MG63 (cell line): ENCODE results near the gene FNDC3B. TPM values are rescaled to one million over a fixed set of nuclear protein-coding genes. Genes with fewer than 3 reads are reported as not detected.

ENCODE experiments used
- DNase-seq: peaks from one replicate; pipeline ENCODE4 v3.0.0-alpha.2; 2020
- H3K27me3 ChIP-seq: fragments of 250-450 bp; sonication (Bioruptor Pico); 2 replicates; pipeline ENCODE4 v1.5.1; 2020; ENCODE audit warnings: mild to moderate bottlenecking, moderate library complexity
- H3K36me3 ChIP-seq: fragments of 250-450 bp; sonication (Bioruptor Pico); 2 replicates; pipeline ENCODE4 v1.5.1; 2020; ENCODE audit warnings: mild to moderate bottlenecking, moderate library complexity
- H3K4me3 ChIP-seq: fragments of 250-450 bp; sonication (Bioruptor Pico); 2 replicates; pipeline ENCODE4 v1.5.1; 2020; ENCODE audit warnings: mild to moderate bottlenecking, moderate library complexity
- H3K9me3 ChIP-seq: fragments of 250-450 bp; sonication (Bioruptor Pico); 2 replicates; pipeline ENCODE4 v1.5.1; 2020; ENCODE audit warnings: mild to moderate bottlenecking, moderate library complexity
- total RNA-seq: library from RNA; depleted of rRNA; stranded (reverse); fragments of >200 nt; shearing (Covaris generic); gene quantifications from 2 replicates; pipeline ENCODE4 v1.2.3, GENCODE V29; 2014; ENCODE audit warnings: low replicate concordance

Gene FNDC3B
- total RNA-seq, 1 experiment from 2014 or later: 53.7 TPM

GRCh38 chr3:172062761-172063160 is 23.4 kb downstream of the FNDC3B start:
- Histone ChIP-seq H3K36me3 (peaks cover 71% of the 10 kb centered on the region), H3K9me3 (no peaks in the 10 kb centered on the region), H3K4me3 (no peak overlapping the region), H3K27me3 (no peaks in the 10 kb centered on the region)
- no peak for DNase-seq

- no peaks in the 10 kb centered on the region for H3K9me3 ChIP-seq
- H3K27me3 ChIP-seq: no peaks in the 10 kb centered on the region
- peaks cover 65% of the 10 kb centered on the region for H3K36me3 ChIP-seq
- no peak overlapping the region for H3K4me3 ChIP-seq
- no peak for DNase-seq
Measured at GRCh38 chr3:172063456-172064432, 24.4 kb downstream of the FNDC3B start.

- no peaks in the 10 kb centered on the region for H3K27me3 ChIP-seq
- H3K9me3 ChIP-seq: no peaks in the 10 kb centered on the region
- peaks cover 71% of the 10 kb centered on the region for H3K36me3 ChIP-seq
- no peak overlapping the region for H3K4me3 ChIP-seq
- DNase-seq: peak; percentile 59
Measured at GRCh38 chr3:172065527-172065926, 26.1 kb downstream of the FNDC3B start.

- Histone ChIP-seq H3K27me3 (no peaks in the 10 kb centered on the region), H3K36me3 (peaks cover 68% of the 10 kb centered on the region), H3K4me3 (no peak overlapping the region), H3K9me3 (no peaks in the 10 kb centered on the region)
- no peak for DNase-seq
Measured at GRCh38 chr3:172065967-172066762, 26.8 kb downstream of the FNDC3B start.

- no peaks in the 10 kb centered on the region for H3K9me3 ChIP-seq
- DNase-seq: no peak
- H3K4me3 ChIP-seq: no peak overlapping the region
- peaks cover 68% of the 10 kb centered on the region for H3K36me3 ChIP-seq
- H3K27me3 ChIP-seq: no peaks in the 10 kb centered on the region
Measured at GRCh38 chr3:172066880-172067796, 27.8 kb downstream of the FNDC3B start.

- Histone ChIP-seq H3K27me3 (no peaks in the 10 kb centered on the region), H3K36me3 (peaks cover 69% of the 10 kb centered on the region), H3K4me3 (no peak overlapping the region), H3K9me3 (no peaks in the 10 kb centered on the region)
- DNase-seq: no peak
Measured at GRCh38 chr3:172067837-172068440, 28.6 kb downstream of the FNDC3B start.

- no peak for DNase-seq
- no peaks in the 10 kb centered on the region for H3K27me3 ChIP-seq
- peaks cover 67% of the 10 kb centered on the region for H3K36me3 ChIP-seq
Measured at GRCh38 chr3:172068977-172069376, 29.6 kb downstream of the FNDC3B start.

GRCh38 chr3:172069478-172069877 is 30.1 kb downstream of the FNDC3B start:
- no peak for DNase-seq
- H3K27me3 ChIP-seq: no peaks in the 10 kb centered on the region
- H3K9me3 ChIP-seq: no peaks in the 10 kb centered on the region
- peaks cover 67% of the 10 kb centered on the region for H3K36me3 ChIP-seq
- H3K4me3 ChIP-seq: no peak overlapping the region

More at GRCh38 chr3:172068977-172069376, 29.6 kb downstream of the FNDC3B start:
- Histone ChIP-seq H3K9me3 (no peaks in the 10 kb centered on the region), H3K4me3 (no peak overlapping the region)

- H3K4me3 ChIP-seq: no peak overlapping the region
Measured at GRCh38 chr3:172070269-172070668, 30.9 kb downstream of the FNDC3B start.

GRCh38 chr3:172070802-172071201 is 31.4 kb downstream of the FNDC3B start:
- Histone ChIP-seq H3K27me3 (no peaks in the 10 kb centered on the region), H3K9me3 (no peaks in the 10 kb centered on the region), H3K36me3 (peaks cover 70% of the 10 kb centered on the region), H3K4me3 (no peak overlapping the region)
- DNase-seq: no peak

More at GRCh38 chr3:172070269-172070668, 30.9 kb downstream of the FNDC3B start:
- H3K27me3 ChIP-seq: no peaks in the 10 kb centered on the region
- no peak for DNase-seq
- H3K9me3 ChIP-seq: no peaks in the 10 kb centered on the region
- H3K36me3 ChIP-seq: peaks cover 66% of the 10 kb centered on the region

GRCh38 chr3:172071780-172072330 is 32.5 kb downstream of the FNDC3B start:
- Histone ChIP-seq H3K36me3 (peaks cover 65% of the 10 kb centered on the region), H3K27me3 (no peaks in the 10 kb centered on the region), H3K9me3 (no peaks in the 10 kb centered on the region), H3K4me3 (no peak overlapping the region)
- no peak for DNase-seq

GRCh38 chr3:172072543-172072942 is 33.2 kb downstream of the FNDC3B start:
- DNase-seq: no peak
- H3K27me3 ChIP-seq: no peaks in the 10 kb centered on the region
- no peak overlapping the region for H3K4me3 ChIP-seq
- H3K9me3 ChIP-seq: no peaks in the 10 kb centered on the region
- peaks cover 60% of the 10 kb centered on the region for H3K36me3 ChIP-seq

GRCh38 chr3:172073262-172073915 is 34.0 kb downstream of the FNDC3B start:
- no peaks in the 10 kb centered on the region for H3K9me3 ChIP-seq
- DNase-seq: no peak
- H3K27me3 ChIP-seq: no peaks in the 10 kb centered on the region
- H3K36me3 ChIP-seq: peaks cover 58% of the 10 kb centered on the region
- H3K4me3 ChIP-seq: no peak overlapping the region

- no peaks in the 10 kb centered on the region for H3K27me3 ChIP-seq
- H3K4me3 ChIP-seq: no peak overlapping the region
- H3K9me3 ChIP-seq: no peaks in the 10 kb centered on the region
- DNase-seq: no peak
- H3K36me3 ChIP-seq: peaks cover 60% of the 10 kb centered on the region
Measured at GRCh38 chr3:172074032-172074431, 34.7 kb downstream of the FNDC3B start.

GRCh38 chr3:172074586-172074985 is 35.2 kb downstream of the FNDC3B start:
- Histone ChIP-seq H3K4me3 (no peak overlapping the region), H3K27me3 (no peaks in the 10 kb centered on the region), H3K36me3 (peaks cover 62% of the 10 kb centered on the region), H3K9me3 (no peaks in the 10 kb centered on the region)
- DNase-seq: no peak
